ENCODE measurements around the gene MPPE1. TPM values are rescaled to one million over a fixed set of nuclear protein-coding genes. Genes with fewer than 3 reads are reported as not detected.

The MPPE1 gene
- total RNA-seq, 6 donors from 2014 or later = 37.4 to 114 (median 75.3) TPM

GRCh38 chr18:11851146-11851805, 56.8 kb downstream of the MPPE1 start, which contains the start of gene CHMP1B:
Gene CHMP1B, plus strand, starts transcription at chr18:11851413. Its CDS starts 99 bp downstream, at chr18:11851512.
- TF ChIP-seq EP300 (IDR thresholded peaks at IDR 0.05) (peak in 1 of 4 donors; percentile 92), POLR2A (IDR thresholded peaks at IDR 0.05) (peak; percentile 89 to 99 (median 98)), POLR2AphosphoS5 (IDR thresholded peaks at IDR 0.05) (peak; percentile 98 to 99), CTCF (IDR thresholded peaks at IDR 0.05) (no peak)
- H3K9me3 ChIP-seq = no peaks in the 10 kb centered on the region
- H3K4me1 ChIP-seq = peaks cover 16 to 44% (median 33%) of the 10 kb centered on the region in 4 donors
- H3K27ac ChIP-seq = peak within 1 kb of the TSS; percentile 95 to 97 (median 96)
- peak; percentile 99 to 100 for DNase-seq
- WGBS, 2 donors = 0% methylated on average over 36 to 48 of the region's 53 CpGs
- peaks cover 0 to 11% (median 0%) of the 10 kb centered on the region in 4 donors for H3K36me3 ChIP-seq
- H3K4me3 ChIP-seq = peak within 1 kb of the TSS; percentile 71 to 92 (median 78)
- peak; percentile 98 to 99 for ATAC-seq (ENCODE audit: low FRiP score in 2 of 2)
- no peaks in the 10 kb centered on the region for H3K27me3 ChIP-seq

GRCh38 chr18:11850821-11851145, 57.3 kb downstream of the MPPE1 start:
- DNase-seq (no peak), ATAC-seq (ENCODE audit: low FRiP score in 2 of 2) (peak; percentile 45 to 77)
- Histone ChIP-seq H3K27me3 (no peaks in the 10 kb centered on the region), H3K4me1 (peaks cover 16 to 40% (median 29%) of the 10 kb centered on the region in 4 donors), H3K4me3 (peak overlapping the region; percentile 50 to 92 (median 78)), H3K9me3 (no peaks in the 10 kb centered on the region), H3K27ac (peak overlapping the region; percentile 95 to 97 (median 96)), H3K36me3 (peaks cover 0 to 10% (median 0%) of the 10 kb centered on the region in 4 donors)
- 0% methylated on average over 10 of the region's 10 CpGs for WGBS, 2 donors
- TF ChIP-seq POLR2A (IDR thresholded peaks at IDR 0.05) (no peak), EP300 (IDR thresholded peaks at IDR 0.05) (no peak), CTCF (IDR thresholded peaks at IDR 0.05) (no peak), POLR2AphosphoS5 (IDR thresholded peaks at IDR 0.05) (no peak)

GRCh38 chr18:11849841-11850634, 58.1 kb downstream of the MPPE1 start:
- no peaks in the 10 kb centered on the region for H3K9me3 ChIP-seq
- peak; percentile 74 to 77 for ATAC-seq (ENCODE audit: low FRiP score in 2 of 2)
- H3K27ac ChIP-seq = peak overlapping the region; percentile 95 to 97 (median 96)
- H3K27me3 ChIP-seq = no peaks in the 10 kb centered on the region
- TF ChIP-seq POLR2AphosphoS5 (IDR thresholded peaks at IDR 0.05) (peak; percentile 25 to 73), POLR2A (IDR thresholded peaks at IDR 0.05) (peak in 2 of 4 donors; percentile 30 to 70), EP300 (IDR thresholded peaks at IDR 0.05) (no peak)
- peaks cover 0 to 5% (median 0%) of the 10 kb centered on the region in 4 donors for H3K36me3 ChIP-seq
- peaks cover 16 to 37% (median 28%) of the 10 kb centered on the region in 4 donors for H3K4me1 ChIP-seq
- WGBS, 2 donors = 12 to 24% methylated on average over 8 to 17 of the region's 17 CpGs
- peak in 1 of 2 donors; percentile 76 for DNase-seq
- peak overlapping the region; percentile 50 to 92 (median 78) for H3K4me3 ChIP-seq

GRCh38 chr18:11849279-11849678, 58.8 kb downstream of the MPPE1 start:
- H3K27ac ChIP-seq = peak overlapping the region; percentile 95 to 97 (median 96)
- DNase-seq = no peak
- H3K9me3 ChIP-seq = no peaks in the 10 kb centered on the region
- 96% methylated on average over 7 of the region's 7 CpGs for WGBS, 2 donors
- peaks cover 16 to 30% (median 28%) of the 10 kb centered on the region in 4 donors for H3K4me1 ChIP-seq
- TF ChIP-seq POLR2A (IDR thresholded peaks at IDR 0.05) (no peak), CTCF (IDR thresholded peaks at IDR 0.05) (no peak), EP300 (IDR thresholded peaks at IDR 0.05) (no peak), POLR2AphosphoS5 (IDR thresholded peaks at IDR 0.05) (no peak)
- H3K36me3 ChIP-seq = no peaks in the 10 kb centered on the region
- H3K27me3 ChIP-seq = no peaks in the 10 kb centered on the region
- no peak for ATAC-seq (ENCODE audit: low FRiP score in 2 of 2)
- no peak overlapping the region for H3K4me3 ChIP-seq

GRCh38 chr18:11847811-11848210, 60.3 kb downstream of the MPPE1 start:
- Histone ChIP-seq H3K36me3 (no peaks in the 10 kb centered on the region), H3K4me3 (no peak overlapping the region), H3K27me3 (no peaks in the 10 kb centered on the region), H3K9me3 (no peaks in the 10 kb centered on the region), H3K27ac (no peak overlapping the region), H3K4me1 (peaks cover 4 to 17% (median 14%) of the 10 kb centered on the region in 4 donors)
- ATAC-seq (ENCODE audit: low FRiP score in 2 of 2) (no peak), DNase-seq (no peak)
- WGBS, 2 donors = 85% methylated on average over 4 of the region's 4 CpGs
- TF ChIP-seq CTCF (IDR thresholded peaks at IDR 0.05) (no peak), EP300 (IDR thresholded peaks at IDR 0.05) (no peak), POLR2AphosphoS5 (IDR thresholded peaks at IDR 0.05) (no peak), POLR2A (IDR thresholded peaks at IDR 0.05) (no peak)

Data from upper lobe of left lung (tissue), 6 donors.